Gastroesophageal sphincter (tissue), 4 donors: ENCODE data around the gene PPP2R2B. TPM values are rescaled to one million over a fixed set of nuclear protein-coding genes. Genes with fewer than 3 reads are reported as not detected.
A peak's percentile ranks its signal among the peaks of the same experiment; 100 is the strongest.

Experiments
- ATAC-seq: fragments of 150-250 bp; one replicate; pipeline ENCODE4 v1.9.1; 2016; ENCODE audit warnings: mild to moderate bottlenecking, moderate library complexity
- H3K27ac ChIP-seq, 4 donors: fragments of 200-600 bp; sonication (generic) in 3 of 4; 1 replicate in 3 of 4; 2 replicates in 1 of 4; pipeline ENCODE4 v1.5.1; 2016 to 2019
- H3K27me3 ChIP-seq: fragments of 200-600 bp; sonication (generic); one replicate; pipeline ENCODE4 v1.5.1; 2019
- H3K36me3 ChIP-seq, 2 donors: fragments of 200-600 bp; sonication (generic); one replicate each; pipeline ENCODE4 v1.5.1; 2019; ENCODE audit warnings: control low read depth in 1 of 2
- H3K4me1 ChIP-seq, 3 donors: fragments of 200-600 bp; sonication (generic); 1 replicate in 2 of 3; 2 replicates in 1 of 3; pipeline ENCODE4 v1.5.1; 2016 to 2019; ENCODE audit warnings: control low read depth in 2 of 3
- H3K4me3 ChIP-seq, 2 donors: fragments of 200-600 bp; sonication (generic); one replicate each; pipeline ENCODE4 v1.5.1; 2019; ENCODE audit warnings: mild to moderate bottlenecking in 1 of 2, moderate library complexity in 1 of 2
- H3K9me3 ChIP-seq, 3 donors: fragments of 200-600 bp; sonication (generic); one replicate each; pipeline ENCODE4 v1.5.1; 2017 to 2019; ENCODE audit warnings: control low read depth in 2 of 3
- EP300 ChIP-seq: sonication (generic); formaldehyde crosslinking; IDR thresholded peaks from one replicate; pipeline ENCODE4 v1.6.1; 2017; ENCODE audit warnings: antibody characterized with exemption, mild to moderate bottlenecking
- POLR2A ChIP-seq, 2 donors: fragments of 450-650 bp; IDR thresholded peaks; one replicate each; pipeline ENCODE4 v1.6.1; 2017; ENCODE audit warnings: antibody characterized with exemption in 2 of 2, mild to moderate bottlenecking in 2 of 2, moderate library complexity in 1 of 2
- POLR2AphosphoS5 ChIP-seq: sonication (generic); formaldehyde crosslinking; IDR thresholded peaks from one replicate; pipeline ENCODE4 v1.6.1; 2017; ENCODE audit warnings: antibody characterized with exemption
- WGBS, 2 donors: methylation state at CpG; one replicate each; pipeline ENCODE4 v1.1.5; 2018; ENCODE audit warnings: low coverage in 1 of 2; 5-methylcytosine and 5-hydroxymethylcytosine counted together
- total RNA-seq, 4 donors: library from RNA; depleted of rRNA; stranded (reverse); fragments of >200 nt; gene quantifications; one replicate each; pipeline ENCODE4 v1.1.0, GENCODE V29; 2016
- TF ChIP-seq, protein P1 (sequence below), 4 experiments: fragments of 200-600 bp in 2 of 4; fragments of 450-650 bp in 2 of 4; sonication (generic) in 1 of 4; IDR thresholded peaks; one replicate each; pipeline ENCODE4 v1.5.1; 2017 to 2019; ENCODE audit warnings: antibody characterized with exemption in 4 of 4, mild to moderate bottlenecking in 2 of 4, moderate library complexity in 2 of 4

PPP2R2B gene
- total RNA-seq, 4 donors from 2014 or later: 1.0 to 3.0 (median 2.3) TPM

DNA sequence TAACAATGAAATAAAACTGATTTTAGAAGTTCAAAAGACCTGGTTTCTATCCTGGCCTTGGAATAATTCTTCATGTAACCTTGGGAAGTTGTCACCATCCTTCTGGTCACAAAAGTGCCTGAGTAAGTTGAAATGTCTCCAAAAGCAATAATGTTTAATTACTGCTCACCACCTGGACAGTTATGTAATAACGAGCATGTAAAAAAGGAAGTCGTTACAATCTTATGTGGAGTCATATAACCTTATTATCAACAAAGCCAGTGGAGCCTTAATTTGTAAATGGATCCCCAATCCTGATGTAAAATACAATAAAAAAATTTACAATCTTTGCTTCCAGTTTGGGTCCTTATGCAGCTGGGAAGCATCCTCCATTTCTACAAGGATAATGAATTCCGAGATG, 298.3 kb downstream of the PPP2R2B start:
- 71 to 88% methylated on average over 3 of the region's 3 CpGs for WGBS, 2 donors
- H3K4me1 ChIP-seq: no peaks in the 10 kb centered on the region
- no peak for ATAC-seq

GRCh38 chr5:146574713-146575112, 303.8 kb downstream of the PPP2R2B start:
- Histone ChIP-seq H3K4me3 (no peak overlapping the region), H3K4me1 (no peaks in the 10 kb centered on the region), H3K27me3 (no peaks in the 10 kb centered on the region), H3K27ac (no peak overlapping the region), H3K9me3 (peaks cover 0 to 9% (median 0%) of the 10 kb centered on the region in 3 donors), H3K36me3 (no peaks in the 10 kb centered on the region)
- TF ChIP-seq POLR2AphosphoS5 (no peak), POLR2A (IDR thresholded peaks at IDR 0.05) (no peak), EP300 (no peak)
- TF ChIP-seq, protein P1, sequence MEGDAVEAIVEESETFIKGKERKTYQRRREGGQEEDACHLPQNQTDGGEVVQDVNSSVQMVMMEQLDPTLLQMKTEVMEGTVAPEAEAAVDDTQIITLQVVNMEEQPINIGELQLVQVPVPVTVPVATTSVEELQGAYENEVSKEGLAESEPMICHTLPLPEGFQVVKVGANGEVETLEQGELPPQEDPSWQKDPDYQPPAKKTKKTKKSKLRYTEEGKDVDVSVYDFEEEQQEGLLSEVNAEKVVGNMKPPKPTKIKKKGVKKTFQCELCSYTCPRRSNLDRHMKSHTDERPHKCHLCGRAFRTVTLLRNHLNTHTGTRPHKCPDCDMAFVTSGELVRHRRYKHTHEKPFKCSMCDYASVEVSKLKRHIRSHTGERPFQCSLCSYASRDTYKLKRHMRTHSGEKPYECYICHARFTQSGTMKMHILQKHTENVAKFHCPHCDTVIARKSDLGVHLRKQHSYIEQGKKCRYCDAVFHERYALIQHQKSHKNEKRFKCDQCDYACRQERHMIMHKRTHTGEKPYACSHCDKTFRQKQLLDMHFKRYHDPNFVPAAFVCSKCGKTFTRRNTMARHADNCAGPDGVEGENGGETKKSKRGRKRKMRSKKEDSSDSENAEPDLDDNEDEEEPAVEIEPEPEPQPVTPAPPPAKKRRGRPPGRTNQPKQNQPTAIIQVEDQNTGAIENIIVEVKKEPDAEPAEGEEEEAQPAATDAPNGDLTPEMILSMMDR (IDR thresholded peaks at IDR 0.05): no peak
- ATAC-seq: no peak
- WGBS, 2 donors: 79 to 83% methylated on average over 1 of the region's 1 CpG

More for the DNA sequence above, 298.3 kb downstream of the PPP2R2B start:
- no peaks in the 10 kb centered on the region for H3K36me3 ChIP-seq
- H3K27ac ChIP-seq: no peak overlapping the region
- H3K27me3 ChIP-seq: no peaks in the 10 kb centered on the region
- TF ChIP-seq, protein P1 (IDR thresholded peaks at IDR 0.05): no peak
- no peak for TF ChIP-seq POLR2A (IDR thresholded peaks at IDR 0.05)
- TF ChIP-seq EP300: no peak
- no peak for TF ChIP-seq POLR2AphosphoS5
- H3K4me3 ChIP-seq: no peak overlapping the region
- peaks cover 0 to 7% (median 0%) of the 10 kb centered on the region in 3 donors for H3K9me3 ChIP-seq

GRCh38 chr5:146568161-146568560, 310.4 kb downstream of the PPP2R2B start:
- H3K4me3 ChIP-seq: no peak overlapping the region
- no peaks in the 10 kb centered on the region for H3K4me1 ChIP-seq
- H3K27ac ChIP-seq: no peak overlapping the region
- no peaks in the 10 kb centered on the region for H3K9me3 ChIP-seq
- 68 to 82% methylated on average over 2 of the region's 2 CpGs for whole genome bisulfite sequencing, 2 donors
- ATAC-seq: no peak
- TF ChIP-seq POLR2A (IDR thresholded peaks at IDR 0.05) (no peak), EP300 (no peak), POLR2AphosphoS5 (no peak)
- TF ChIP-seq, protein P1 (IDR thresholded peaks at IDR 0.05): no peak
- H3K36me3 ChIP-seq: no peaks in the 10 kb centered on the region
- no peaks in the 10 kb centered on the region for H3K27me3 ChIP-seq

DNA sequence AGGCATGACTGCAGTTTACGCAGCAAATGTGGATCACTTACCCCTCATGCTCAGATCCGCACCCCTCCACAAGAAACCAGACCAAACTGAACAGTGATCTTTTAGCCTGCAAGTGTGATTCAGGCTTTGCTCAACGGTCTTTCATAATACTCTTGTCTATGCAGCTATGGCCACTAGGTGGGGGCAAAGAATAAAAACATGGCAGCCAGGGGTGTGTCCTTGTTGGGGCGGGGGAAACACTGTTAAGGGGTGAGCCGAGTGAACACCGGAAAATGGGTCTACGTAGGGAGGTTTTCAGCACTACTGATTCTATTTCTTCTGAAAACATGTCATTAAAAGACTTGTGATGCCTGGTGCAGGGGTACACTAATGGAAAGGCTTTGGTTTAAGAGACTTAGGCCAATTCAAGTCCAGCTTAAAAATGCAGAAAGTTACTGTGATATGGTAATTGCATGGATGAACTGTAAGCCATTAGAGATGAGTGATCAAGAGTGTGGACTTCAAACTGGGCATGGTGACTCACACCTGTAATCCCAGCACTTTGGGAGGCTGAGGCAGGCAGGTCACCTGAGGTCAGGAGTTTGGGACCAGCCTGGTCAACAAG, 312.7 kb downstream of the PPP2R2B start:
- Histone ChIP-seq H3K9me3 (no peaks in the 10 kb centered on the region), H3K27me3 (no peaks in the 10 kb centered on the region), H3K27ac (no peak overlapping the region), H3K36me3 (no peaks in the 10 kb centered on the region), H3K4me3 (no peak overlapping the region), H3K4me1 (no peaks in the 10 kb centered on the region)
- WGBS, 2 donors: 0 to 20% methylated on average over 1 to 7 of the region's 7 CpGs
- TF ChIP-seq, protein P1 (IDR thresholded peaks at IDR 0.05): peak in 2 of 4 experiments; percentile 10 to 42
- no peak for TF ChIP-seq POLR2A (IDR thresholded peaks at IDR 0.05)
- no peak for ATAC-seq

GRCh38 chr5:146564007-146564762, 314.4 kb downstream of the PPP2R2B start:
- H3K4me3 ChIP-seq: no peak overlapping the region
- no peaks in the 10 kb centered on the region for H3K9me3 ChIP-seq
- H3K36me3 ChIP-seq: no peaks in the 10 kb centered on the region
- no peak overlapping the region for H3K27ac ChIP-seq
- 50 to 67% methylated on average over 2 of the region's 2 CpGs for WGBS, 2 donors
- H3K4me1 ChIP-seq: no peaks in the 10 kb centered on the region
- H3K27me3 ChIP-seq: no peaks in the 10 kb centered on the region
- ATAC-seq: no peak
- TF ChIP-seq POLR2A (IDR thresholded peaks at IDR 0.05) (no peak), POLR2AphosphoS5 (no peak), EP300 (no peak)
- TF ChIP-seq, protein P1 (IDR thresholded peaks at IDR 0.05): no peak
